CD14-positive monocyte (primary cell): ENCODE results near the gene SPATA9. TPM values are rescaled to one million over a fixed set of nuclear protein-coding genes. Genes with fewer than 3 reads are reported as not detected.

ENCODE experiments used
- DNase-seq, 3 donors: peaks; one replicate each; pipeline ENCODE4 v3.0.0-alpha.2; 2011 to 2022
- H2AFZ ChIP-seq: 2 replicates; pipeline ENCODE4 v1.6.0; 2012; ENCODE audit warnings: mild to moderate bottlenecking, low read depth, low read length, inconsistent platforms; ENCODE audit not compliant: insufficient read depth, poor library complexity, severe bottlenecking
- H3K27ac ChIP-seq, 2 donors: 1 replicate in 1 of 2; 2 replicates in 1 of 2; pipeline ENCODE4 v1.5.1; 2012 to 2013; ENCODE audit warnings: low read length in 2 of 2, control low read depth in 1 of 2, inconsistent platforms in 1 of 2, low read depth in 1 of 2, mild to moderate bottlenecking in 1 of 2
- H3K27me3 ChIP-seq, 2 donors: one replicate each; pipeline versions ENCODE4 v1.6.0 to v1.6.1; 2011 to 2013; ENCODE audit warnings: low read length in 2 of 2; ENCODE audit not compliant: control insufficient read depth in 2 of 2, insufficient read depth in 2 of 2
- H3K36me3 ChIP-seq, 2 donors: replicated peaks in 1 of 2; 1 replicate in 1 of 2; 2 replicates in 1 of 2; pipeline versions ENCODE4 v1.5.1 to v1.6.1; 2012 to 2013; ENCODE audit warnings: low read length in 2 of 2, control low read depth in 1 of 2, inconsistent platforms in 1 of 2, mild to moderate bottlenecking in 1 of 2; ENCODE audit not compliant: insufficient read depth in 2 of 2, control insufficient read depth in 1 of 2
- H3K4me1 ChIP-seq, 2 donors: 1 replicate in 1 of 2; 2 replicates in 1 of 2; pipeline versions ENCODE4 v1.5.1 to v1.6.1; 2012 to 2013; ENCODE audit warnings: low read length in 2 of 2, control low read depth in 1 of 2, inconsistent platforms in 1 of 2, mild to moderate bottlenecking in 1 of 2, moderate library complexity in 1 of 2; ENCODE audit not compliant: insufficient read depth in 2 of 2, control insufficient read depth in 1 of 2
- H3K4me2 ChIP-seq: replicated peaks from 2 replicates; pipeline ENCODE3; 2012; ENCODE audit warnings: low read length, moderate library complexity, mild to moderate bottlenecking; ENCODE audit not compliant: poor library complexity, severe bottlenecking; ENCODE audit errors: extremely low read depth
- H3K4me3 ChIP-seq, 3 experiments: fragments of 200-600 bp in 1 of 3; sonication (generic) in 1 of 3; replicated peaks in 1 of 3; 1 replicate in 2 of 3; 2 replicates in 1 of 3; pipeline ENCODE4 v1.5.1; 2011 to 2013; ENCODE audit warnings: low read length in 3 of 3, mild to moderate bottlenecking in 3 of 3, control low read depth in 2 of 3, low read depth in 2 of 3, inconsistent platforms in 1 of 3, moderate library complexity in 1 of 3
- H3K79me2 ChIP-seq: 2 replicates; pipeline ENCODE4 v1.6.0; 2012; ENCODE audit warnings: mild to moderate bottlenecking, control low read depth, inconsistent platforms, low read length, moderate library complexity; ENCODE audit not compliant: insufficient read depth
- H3K9ac ChIP-seq: 2 replicates; pipeline ENCODE4 v1.6.0; 2017; ENCODE audit warnings: low read length, mild to moderate bottlenecking; ENCODE audit not compliant: insufficient read depth, poor library complexity, severe bottlenecking
- H3K9me3 ChIP-seq, 2 donors: replicated peaks in 1 of 2; 1 replicate in 1 of 2; 2 replicates in 1 of 2; pipeline versions ENCODE4 v1.5.1 to v1.6.1; 2012 to 2013; ENCODE audit warnings: low read length in 2 of 2, control low read depth in 1 of 2; ENCODE audit not compliant: control insufficient read depth in 1 of 2, insufficient read depth in 1 of 2
- H4K20me1 ChIP-seq: 2 replicates; pipeline ENCODE4 v1.6.0; 2012; ENCODE audit warnings: mild to moderate bottlenecking, low read length, control low read depth, moderate library complexity; ENCODE audit not compliant: insufficient read depth
- H3K27ac Mint-ChIP-seq, 7 donors: one replicate each; pipeline ENCODE4 v1.8.0; 2020; ENCODE audit warnings: mild to moderate bottlenecking in 7 of 7, mixed read lengths in 7 of 7, moderate library complexity in 6 of 7, inconsistent platforms in 2 of 7
- H3K27me3 Mint-ChIP-seq, 3 donors: one replicate each; pipeline ENCODE4 v1.8.0; 2021 to 2022; ENCODE audit warnings: low read depth in 3 of 3, mild to moderate bottlenecking in 3 of 3, mixed read lengths in 3 of 3, moderate library complexity in 3 of 3, inconsistent platforms in 1 of 3
- H3K36me3 Mint-ChIP-seq, 2 donors: one replicate each; pipeline ENCODE4 v1.8.0; 2020; ENCODE audit warnings: mixed read lengths in 2 of 2, inconsistent platforms in 1 of 2, mild to moderate bottlenecking in 1 of 2
- H3K4me1 Mint-ChIP-seq: one replicate; pipeline ENCODE4 v1.8.0; 2020; ENCODE audit warnings: mild to moderate bottlenecking, mixed read lengths
- H3K4me3 Mint-ChIP-seq, 2 donors: one replicate each; pipeline ENCODE4 v1.8.0; 2020; ENCODE audit warnings: mild to moderate bottlenecking in 2 of 2, mixed read lengths in 2 of 2, moderate library complexity in 1 of 2
- H3K9me3 Mint-ChIP-seq, 7 donors: one replicate each; pipeline ENCODE4 v1.8.0; 2020 to 2022; ENCODE audit warnings: mixed read lengths in 7 of 7, mild to moderate bottlenecking in 6 of 7, moderate library complexity in 6 of 7, inconsistent platforms in 2 of 7
- WGBS: methylation state at CpG from one replicate; pipeline ENCODE4 v1.1.5; 2013; ENCODE audit warnings: missing lambda C conversion rate; ENCODE audit not compliant: insufficient coverage; 5-methylcytosine and 5-hydroxymethylcytosine counted together
- intact Hi-C, 2 donors: fragments of 100-400 bp; cut with micrococcal nuclease; formaldehyde crosslinking; loops; one replicate each; pipeline versions ENCODE4 v1.15.0 to v1.15.1; 2023
- polyA plus RNA-seq, 3 donors: library from polyadenylated mRNA; depleted of rRNA in 1 of 3; unstranded in 2 of 3; stranded (reverse) in 1 of 3; fragments of 300-500 nt in 2 of 3; fragments of >200 nt in 1 of 3; fragmentation: Illumina TruSeq in 2 of 3; gene quantifications; 1 replicate in 2 of 3; 2 replicates in 1 of 3; pipeline ENCODE4 v1.2.3, GENCODE V29; 2012 to 2021
- TF ChIP-seq, protein P1 (sequence below): fragments of 200-600 bp; IDR thresholded peaks from one replicate; pipeline ENCODE4 v1.8.0; 2022; ENCODE audit warnings: antibody characterized with exemption, mild to moderate bottlenecking

SPATA9 gene
- polyA plus RNA-seq, 3 donors = not detected

DNA sequence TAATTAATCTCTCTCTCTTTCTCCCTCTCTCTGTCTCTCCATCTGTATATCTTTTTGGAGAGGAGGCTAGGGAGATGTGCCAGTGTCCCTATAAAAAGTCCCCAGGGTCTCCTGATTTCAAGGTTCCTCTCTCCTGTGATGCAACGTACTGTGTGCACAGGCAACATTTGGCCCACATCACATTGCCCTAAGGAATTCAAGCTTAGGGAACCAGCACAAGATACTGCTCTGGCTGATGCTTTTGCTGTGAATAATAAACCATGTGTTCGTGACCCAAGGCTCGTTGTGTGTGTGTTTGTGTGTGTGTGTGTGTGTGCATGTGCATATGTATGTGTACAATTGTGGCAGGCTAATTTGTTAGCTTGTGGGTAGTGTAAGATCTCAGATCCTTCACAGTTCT lies 9.7 kb downstream of the SPATA9 start:
- H3K9me3 Mint-ChIP-seq = peaks cover 0 to 2% (median 0%) of the 10 kb centered on the region in 7 donors
- 85% methylated on average over 3 of the region's 3 CpGs for WGBS
- intact Hi-C loops = loop anchor here in 1 of 2 donors (5.0 kb wide), 1 partner anchor 449 kb away; no protein-coding TSS in a partner anchor
- no peak overlapping the region for H3K4me3 ChIP-seq
- TF ChIP-seq, protein P1, sequence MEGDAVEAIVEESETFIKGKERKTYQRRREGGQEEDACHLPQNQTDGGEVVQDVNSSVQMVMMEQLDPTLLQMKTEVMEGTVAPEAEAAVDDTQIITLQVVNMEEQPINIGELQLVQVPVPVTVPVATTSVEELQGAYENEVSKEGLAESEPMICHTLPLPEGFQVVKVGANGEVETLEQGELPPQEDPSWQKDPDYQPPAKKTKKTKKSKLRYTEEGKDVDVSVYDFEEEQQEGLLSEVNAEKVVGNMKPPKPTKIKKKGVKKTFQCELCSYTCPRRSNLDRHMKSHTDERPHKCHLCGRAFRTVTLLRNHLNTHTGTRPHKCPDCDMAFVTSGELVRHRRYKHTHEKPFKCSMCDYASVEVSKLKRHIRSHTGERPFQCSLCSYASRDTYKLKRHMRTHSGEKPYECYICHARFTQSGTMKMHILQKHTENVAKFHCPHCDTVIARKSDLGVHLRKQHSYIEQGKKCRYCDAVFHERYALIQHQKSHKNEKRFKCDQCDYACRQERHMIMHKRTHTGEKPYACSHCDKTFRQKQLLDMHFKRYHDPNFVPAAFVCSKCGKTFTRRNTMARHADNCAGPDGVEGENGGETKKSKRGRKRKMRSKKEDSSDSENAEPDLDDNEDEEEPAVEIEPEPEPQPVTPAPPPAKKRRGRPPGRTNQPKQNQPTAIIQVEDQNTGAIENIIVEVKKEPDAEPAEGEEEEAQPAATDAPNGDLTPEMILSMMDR = no peak
- H3K36me3 ChIP-seq = no peaks in the 10 kb centered on the region
- no peak overlapping the region for H3K27ac ChIP-seq
- no peak overlapping the region for H3K4me3 Mint-ChIP-seq
- H3K79me2 ChIP-seq = no peaks in the 10 kb centered on the region
- H2AFZ ChIP-seq = no peak overlapping the region
- H3K4me1 ChIP-seq = peaks cover 0 to 4% of the 10 kb centered on the region in 2 donors
- no peaks in the 10 kb centered on the region for H4K20me1 ChIP-seq
- H3K27ac Mint-ChIP-seq = no peak overlapping the region
- H3K4me2 ChIP-seq = no peak overlapping the region
- no peak overlapping the region for H3K9ac ChIP-seq
- H3K27me3 Mint-ChIP-seq = no peaks in the 10 kb centered on the region
- no peak for DNase-seq
- H3K36me3 Mint-ChIP-seq = no peaks in the 10 kb centered on the region
- no peaks in the 10 kb centered on the region for H3K9me3 ChIP-seq
- H3K4me1 Mint-ChIP-seq = peaks cover 6% of the 10 kb centered on the region
- no peaks in the 10 kb centered on the region for H3K27me3 ChIP-seq

DNA sequence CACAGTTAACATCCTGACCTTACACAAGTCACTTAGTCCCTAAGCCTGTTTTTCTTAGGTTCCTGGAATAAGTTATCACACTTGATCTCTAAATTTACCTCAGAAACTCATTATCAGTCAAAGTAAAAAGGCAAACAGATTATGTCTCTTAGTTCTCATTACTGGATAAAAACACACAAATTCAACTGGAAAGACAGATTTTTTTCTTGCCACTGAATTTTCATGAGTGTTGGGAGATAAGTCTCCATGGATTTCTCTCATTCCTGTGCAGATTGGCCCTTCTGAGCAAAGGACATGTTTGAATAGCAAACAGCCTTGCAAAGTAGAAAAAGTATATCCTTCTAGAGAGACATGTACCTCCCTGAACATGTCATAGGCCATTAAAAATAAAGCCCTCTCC lies 10.2 kb downstream of the SPATA9 start:
- Histone ChIP-seq H3K4me2 (no peak overlapping the region), H3K4me1 (peaks cover 0 to 4% of the 10 kb centered on the region in 2 donors), H3K9me3 (no peaks in the 10 kb centered on the region), H2AFZ (no peak overlapping the region), H3K36me3 (no peaks in the 10 kb centered on the region), H4K20me1 (no peaks in the 10 kb centered on the region), H3K4me3 (no peak overlapping the region), H3K27ac (no peak overlapping the region), H3K9ac (no peak overlapping the region), H3K79me2 (no peaks in the 10 kb centered on the region), H3K27me3 (no peaks in the 10 kb centered on the region)
- H3K4me1 Mint-ChIP-seq = peaks cover 6% of the 10 kb centered on the region
- H3K36me3 Mint-ChIP-seq = no peaks in the 10 kb centered on the region
- intact Hi-C loops = loop anchor here in 1 of 2 donors (5.0 kb wide), 1 partner anchor 450 kb away; no protein-coding TSS in a partner anchor
- H3K4me3 Mint-ChIP-seq = no peak overlapping the region
- TF ChIP-seq, protein P1 = no peak
- DNase-seq = no peak
- H3K27ac Mint-ChIP-seq = no peak overlapping the region
- H3K27me3 Mint-ChIP-seq = no peaks in the 10 kb centered on the region
- peaks cover 0 to 2% (median 0%) of the 10 kb centered on the region in 7 donors for H3K9me3 Mint-ChIP-seq
